Measurements from ENCODE around the gene SMIM30. TPM values are rescaled to one million over a fixed set of nuclear protein-coding genes. Genes with fewer than 3 reads are reported as not detected.

SMIM30 gene
- total and polyA plus RNA-seq, 10 of the 15 experiments (the other 5 are each of a cell fraction or from before 2014, with no cell fraction given) = 42.2 to 258 (median 96.9) TPM

DNA sequence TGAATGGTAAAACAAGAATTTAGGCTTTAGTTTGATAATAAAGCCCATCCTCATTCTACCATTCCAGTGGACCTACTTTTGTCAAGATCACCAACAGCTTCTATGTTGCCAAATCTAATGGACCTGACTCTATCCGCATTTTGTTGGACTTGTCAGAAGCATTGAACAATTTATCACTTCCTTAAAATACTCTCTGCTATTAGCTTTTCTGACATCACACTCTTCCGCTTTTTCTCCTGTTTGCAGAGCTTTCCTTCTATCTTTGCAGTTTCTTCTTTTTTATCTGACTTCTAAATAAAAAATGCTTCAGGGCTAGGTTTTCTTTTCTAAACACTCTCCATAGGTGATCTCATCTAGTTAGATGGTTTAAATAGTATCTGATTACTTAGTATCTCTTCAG, 42.7 kb upstream of the SMIM30 start:
- CTCF ChIA-PET = interaction anchor here (1.0 to 4.8 kb wide), 6 partner anchors 10 to 262 kb away, joined by 4 to 63 read pairs (median 12); no protein-coding TSS in a partner anchor
- in situ Hi-C loops (cut with MboI) = no loop called here

DNA sequence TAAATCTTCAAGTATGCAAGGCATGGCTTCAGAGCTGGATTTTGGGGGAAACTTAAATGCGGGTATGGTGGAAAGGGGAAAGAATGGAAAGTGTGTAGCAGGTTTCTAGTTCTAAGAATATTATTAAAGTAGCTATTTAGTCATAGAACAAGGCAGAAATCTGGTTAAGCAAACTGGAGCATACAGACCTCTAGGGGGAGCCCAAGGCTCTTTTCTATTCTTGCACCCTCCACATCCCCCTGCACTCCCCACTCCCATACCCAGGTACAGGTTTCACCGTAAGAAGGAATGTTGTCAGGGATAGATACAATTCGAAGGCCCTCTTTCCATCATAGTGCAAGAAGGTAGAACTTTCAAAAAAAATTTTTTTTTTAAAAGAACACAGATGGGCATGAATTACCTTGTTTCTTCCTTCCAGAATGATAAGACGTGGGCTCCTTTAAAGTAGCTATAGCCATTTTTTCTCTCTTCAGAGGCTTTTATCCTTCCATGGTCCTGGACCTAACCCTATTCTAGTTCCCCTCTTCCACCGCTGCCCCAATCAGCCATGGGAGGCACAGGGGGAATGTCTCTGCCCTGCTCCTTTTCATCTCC, 41.5 kb upstream of the SMIM30 start:
- POLR2A ChIA-PET = no interaction called here
- Histone ChIP-seq H3K4me2 (ENCODE audit: control insufficient read depth, insufficient read depth) (no peak overlapping the region), H3K36me3 (ENCODE audit: control insufficient read depth in 2 of 2, insufficient read depth in 2 of 2, low read length in 1 of 2) (no peaks in the 10 kb centered on the region), H3K4me1 (ENCODE audit: control insufficient read depth, insufficient read depth, low read length) (no peaks in the 10 kb centered on the region), H3K79me2 (ENCODE audit: control insufficient read depth, insufficient read depth, low read length) (no peaks in the 10 kb centered on the region), H3K9me3 (replicated peaks; ENCODE audit: control insufficient read depth, insufficient read depth, low read length) (no peaks in the 10 kb centered on the region), H3K9ac (ENCODE audit: control insufficient read depth, insufficient read depth, low read length) (no peak overlapping the region), H4K20me1 (ENCODE audit: control insufficient read depth, insufficient read depth) (no peaks in the 10 kb centered on the region), H3K27ac (ENCODE audit: control insufficient read depth, insufficient read depth) (no peak overlapping the region), H2AFZ (ENCODE audit: control insufficient read depth, low read depth, low read length) (no peak overlapping the region), H3K27me3 (replicated peaks in 1 of 2; ENCODE audit: control insufficient read depth in 2 of 2, insufficient read depth in 2 of 2, low read length in 1 of 2) (no peaks in the 10 kb centered on the region), H3K4me3 (no peak overlapping the region)
- TF ChIP-seq POLR2AphosphoS5 (IDR thresholded peaks at IDR 0.05; ENCODE audit: low read length) (no peak), SMC3 (IDR thresholded peaks at IDR 0.05; ENCODE audit: borderline replicate concordance, low read length) (peak; percentile 46; the same call in 1 of the 2 replicates), JUND (IDR thresholded peaks at IDR 0.05; ENCODE audit: low read depth, low read length) (no peak), RAD21 (IDR thresholded peaks at IDR 0.05; ENCODE audit: insufficient read depth, low read depth, low read length) (peak; percentile 44)
- TF ChIP-seq, protein P1, sequence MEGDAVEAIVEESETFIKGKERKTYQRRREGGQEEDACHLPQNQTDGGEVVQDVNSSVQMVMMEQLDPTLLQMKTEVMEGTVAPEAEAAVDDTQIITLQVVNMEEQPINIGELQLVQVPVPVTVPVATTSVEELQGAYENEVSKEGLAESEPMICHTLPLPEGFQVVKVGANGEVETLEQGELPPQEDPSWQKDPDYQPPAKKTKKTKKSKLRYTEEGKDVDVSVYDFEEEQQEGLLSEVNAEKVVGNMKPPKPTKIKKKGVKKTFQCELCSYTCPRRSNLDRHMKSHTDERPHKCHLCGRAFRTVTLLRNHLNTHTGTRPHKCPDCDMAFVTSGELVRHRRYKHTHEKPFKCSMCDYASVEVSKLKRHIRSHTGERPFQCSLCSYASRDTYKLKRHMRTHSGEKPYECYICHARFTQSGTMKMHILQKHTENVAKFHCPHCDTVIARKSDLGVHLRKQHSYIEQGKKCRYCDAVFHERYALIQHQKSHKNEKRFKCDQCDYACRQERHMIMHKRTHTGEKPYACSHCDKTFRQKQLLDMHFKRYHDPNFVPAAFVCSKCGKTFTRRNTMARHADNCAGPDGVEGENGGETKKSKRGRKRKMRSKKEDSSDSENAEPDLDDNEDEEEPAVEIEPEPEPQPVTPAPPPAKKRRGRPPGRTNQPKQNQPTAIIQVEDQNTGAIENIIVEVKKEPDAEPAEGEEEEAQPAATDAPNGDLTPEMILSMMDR (IDR thresholded peaks at IDR 0.05 in 2 of 3, conservative IDR thresholded peaks at IDR 0.05 in 1 of 3; ENCODE audit: control insufficient read depth in 2 of 3, extremely low read depth in 1 of 3, insufficient read depth in 1 of 3, low read depth in 3 of 3, low read length in 3 of 3) = peak; percentile 58 to 71 (median 62); a peak in 5 of 6 replicates
- FAIRE-seq (no peak), ATAC-seq (peak; percentile 92), DNase-seq (ENCODE audit: low read depth, low spot score) (no peak)
- 31% methylated on average over 5 of the region's 5 CpGs for WGBS (ENCODE audit: insufficient coverage, insufficient replicate concordance, low lambda C conversion rate, missing lambda C conversion rate)
- BruUV-seq (replicated peaks) = no TSS peak
- CTCF ChIA-PET = interaction anchor here (0.6 to 4.8 kb wide), 37 partner anchors 8 to 764 kb away, joined by 3 to 63 read pairs (median 4); partner anchors contain the start of gene GPR85
- SMC1A ChIA-PET (ENCODE audit: uncharacterized antibody, unreplicated experiment) = interaction anchor here (0.6 to 4.1 kb wide), 15 partner anchors 11 to 610 kb away, joined by 3 to 17 read pairs (median 4); no protein-coding TSS in a partner anchor
- RAD21 ChIA-PET (ENCODE audit: unreplicated experiment) = interaction anchor here (0.6 to 2.1 kb wide), 4 partner anchors 11 to 244 kb away, joined by 3 to 8 read pairs (median 6); no protein-coding TSS in a partner anchor
- intact Hi-C loops (cut with micrococcal nuclease; ENCODE audit: unreplicated experiment) (loop anchor here (1.0 to 5.0 kb wide), 2 partner anchors 127 to 261 kb away; no protein-coding TSS in a partner anchor), in situ Hi-C loops (cut with MboI) (loop anchor here (10.0 kb wide), 1 partner anchor 265 kb away; no protein-coding TSS in a partner anchor)

More for the DNA sequence above, 42.7 kb upstream of the SMIM30 start:
- no peak overlapping the region for H3K4me3 ChIP-seq
- H3K27me3 ChIP-seq (replicated peaks in 1 of 2; ENCODE audit: control insufficient read depth in 2 of 2, insufficient read depth in 2 of 2, low read length in 1 of 2) = no peaks in the 10 kb centered on the region
- no peak overlapping the region for H3K4me2 ChIP-seq (ENCODE audit: control insufficient read depth, insufficient read depth)
- intact Hi-C loops (cut with micrococcal nuclease; ENCODE audit: unreplicated experiment) = loop anchor here (5.0 kb wide), 1 partner anchor 126 kb away; no protein-coding TSS in a partner anchor
- no peaks in the 10 kb centered on the region for H3K79me2 ChIP-seq (ENCODE audit: control insufficient read depth, insufficient read depth, low read length)
- SMC1A ChIA-PET (ENCODE audit: uncharacterized antibody, unreplicated experiment) = interaction anchor here (0.9 to 4.1 kb wide), 4 partner anchors 36 to 265 kb away, joined by 3 to 17 read pairs (median 8); no protein-coding TSS in a partner anchor
- 44% methylated on average over 2 of the region's 2 CpGs for WGBS (ENCODE audit: insufficient coverage, insufficient replicate concordance, low lambda C conversion rate, missing lambda C conversion rate)
- POLR2A ChIA-PET = no interaction called here
- no peaks in the 10 kb centered on the region for H3K4me1 ChIP-seq (ENCODE audit: control insufficient read depth, insufficient read depth, low read length)
- no peak overlapping the region for H3K9ac ChIP-seq (ENCODE audit: control insufficient read depth, insufficient read depth, low read length)
- H3K9me3 ChIP-seq (replicated peaks; ENCODE audit: control insufficient read depth, insufficient read depth, low read length) = no peaks in the 10 kb centered on the region
- BruUV-seq (replicated peaks) = no TSS peak
- ATAC-seq (no peak), DNase-seq (ENCODE audit: low read depth, low spot score) (no peak), FAIRE-seq (no peak)
- no peaks in the 10 kb centered on the region for H3K36me3 ChIP-seq (ENCODE audit: control insufficient read depth in 2 of 2, insufficient read depth in 2 of 2, low read length in 1 of 2)
- no peak overlapping the region for H2AFZ ChIP-seq (ENCODE audit: control insufficient read depth, low read depth, low read length)
- TF ChIP-seq GABPA (IDR thresholded peaks at IDR 0.05; ENCODE audit: low read depth) (no peak), BRCA1 (IDR thresholded peaks at IDR 0.05; ENCODE audit: low read depth, low read length) (no peak), MEF2A (IDR thresholded peaks at IDR 0.05; ENCODE audit: insufficient read depth, low read depth, low read length) (no peak), CBX5 (IDR thresholded peaks at IDR 0.05; ENCODE audit: low read depth) (no peak), YY1 (IDR thresholded peaks at IDR 0.05; ENCODE audit: low read depth, low read length) (no peak)
- H4K20me1 ChIP-seq (ENCODE audit: control insufficient read depth, insufficient read depth) = no peaks in the 10 kb centered on the region
- H3K27ac ChIP-seq (ENCODE audit: control insufficient read depth, insufficient read depth) = no peak overlapping the region
- RAD21 ChIA-PET (ENCODE audit: unreplicated experiment) = interaction anchor here (0.8 to 1.4 kb wide), 3 partner anchors 128 to 535 kb away, joined by 3 read pairs; no protein-coding TSS in a partner anchor
